Measurements from ENCODE around the gene PRPS1.
A peak's percentile ranks its signal among the peaks of the same experiment; 100 is the strongest.
"Not testable (repeated sequence)": the region's sequence is repeated elsewhere in the genome, so short reads cannot be mapped to it uniquely, and the experiment has no call there.

Gene PRPS1

GRCh38 chrX:107627838-107628661 lies at the start of gene PRPS1:
PRPS1 (plus strand) TSS chrX:107628510; CDS start chrX:107628629, 119 bp downstream.
- peak; percentile 95 for DNase-seq (ENCODE audit: low read depth, low spot score)

GRCh38 chrX:107579956-107580355 lies 48.4 kb upstream of the PRPS1 start:
- no peak for DNase-seq (ENCODE audit: low read depth, low spot score)

GRCh38 chrX:107581923-107582322 lies 46.4 kb upstream of the PRPS1 start:
- DNase-seq (ENCODE audit: low read depth, low spot score): no peak

- no peak for DNase-seq (ENCODE audit: low read depth, low spot score)
Measured at GRCh38 chrX:107589243-107589642, 39.1 kb upstream of the PRPS1 start.

- no peak for DNase-seq (ENCODE audit: low read depth, low spot score)
Measured at GRCh38 chrX:107596651-107597050, 31.7 kb upstream of the PRPS1 start.

GRCh38 chrX:107597264-107597663 lies 31.0 kb upstream of the PRPS1 start:
- no peak for DNase-seq (ENCODE audit: low read depth, low spot score)

GRCh38 chrX:107597791-107598190 lies 30.5 kb upstream of the PRPS1 start:
- no peak for DNase-seq (ENCODE audit: low read depth, low spot score)

- no peak for DNase-seq (ENCODE audit: low read depth, low spot score)
Measured at GRCh38 chrX:107599450-107599861, 28.9 kb upstream of the PRPS1 start.

- no peak for DNase-seq (ENCODE audit: low read depth, low spot score)
Measured at GRCh38 chrX:107600366-107600765, 27.9 kb upstream of the PRPS1 start.

GRCh38 chrX:107601326-107601725 lies 27.0 kb upstream of the PRPS1 start:
- no peak for DNase-seq (ENCODE audit: low read depth, low spot score)

- DNase-seq (ENCODE audit: low read depth, low spot score): no peak
Measured at GRCh38 chrX:107601759-107602158, 26.6 kb upstream of the PRPS1 start.

GRCh38 chrX:107602694-107603239 lies 25.5 kb upstream of the PRPS1 start:
- DNase-seq (ENCODE audit: low read depth, low spot score): no peak

GRCh38 chrX:107603429-107604159 lies 24.7 kb upstream of the PRPS1 start:
- no peak for DNase-seq (ENCODE audit: low read depth, low spot score)

- DNase-seq (ENCODE audit: low read depth, low spot score): not testable (repeated sequence)
Measured at GRCh38 chrX:107609061-107609460, 19.2 kb upstream of the PRPS1 start.

- no peak for DNase-seq (ENCODE audit: low read depth, low spot score)
Measured at GRCh38 chrX:107610667-107611066, 17.6 kb upstream of the PRPS1 start.

- DNase-seq (ENCODE audit: low read depth, low spot score): no peak
Measured at GRCh38 chrX:107619885-107620322, 8.4 kb upstream of the PRPS1 start.

GRCh38 chrX:107624893-107625292 lies 3.4 kb upstream of the PRPS1 start:
- no peak for DNase-seq (ENCODE audit: low read depth, low spot score)

GRCh38 chrX:107625739-107626138 lies 2.6 kb upstream of the PRPS1 start:
- no peak for DNase-seq (ENCODE audit: low read depth, low spot score)

GRCh38 chrX:107626481-107626880 lies 1.8 kb upstream of the PRPS1 start:
- no peak for DNase-seq (ENCODE audit: low read depth, low spot score)

GRCh38 chrX:107626916-107627315 lies 1.4 kb upstream of the PRPS1 start:
- DNase-seq (ENCODE audit: low read depth, low spot score): no peak

GRCh38 chrX:107628662-107629539 lies 591 bp downstream of the PRPS1 start:
- DNase-seq (ENCODE audit: low read depth, low spot score): peak; percentile 46

- DNase-seq (ENCODE audit: low read depth, low spot score): peak; percentile 37
Measured at GRCh38 chrX:107629540-107629909, 1.2 kb downstream of the PRPS1 start.
